H9 (cell line): Measurements from ENCODE around the gene IMMP1L. TPM values are rescaled to one million over a fixed set of nuclear protein-coding genes. Genes with fewer than 3 reads are reported as not detected.

Experiments used
- DNase-seq: peaks from one replicate; pipeline ENCODE4 v3.0.0-alpha.2; 2017
- H2AFZ ChIP-seq: one replicate; pipeline ENCODE4 v1.6.1; 2013; ENCODE audit warnings: mild to moderate bottlenecking, low read length, control low read depth, moderate library complexity
- H2AK5ac ChIP-seq: 2 replicates; pipeline ENCODE4 v1.6.1; 2013; ENCODE audit warnings: low read length, control low read depth, mixed read lengths; ENCODE audit not compliant: insufficient read length
- H2BK120ac ChIP-seq: one replicate; pipeline ENCODE4 v1.6.1; 2013; ENCODE audit warnings: low read depth, mild to moderate bottlenecking, low read length, control low read depth, inconsistent platforms; ENCODE audit not compliant: poor library complexity, severe bottlenecking
- H2BK12ac ChIP-seq: 2 replicates; pipeline ENCODE4 v1.6.1; 2013; ENCODE audit warnings: low read length, control low read depth, mixed read lengths, low read depth; ENCODE audit not compliant: insufficient read length
- H2BK15ac ChIP-seq: 2 replicates; pipeline ENCODE4 v1.6.1; 2013; ENCODE audit warnings: low read depth, low read length, control low read depth
- H2BK20ac ChIP-seq: one replicate; pipeline ENCODE4 v1.6.1; 2013; ENCODE audit warnings: low read depth, mild to moderate bottlenecking, low read length, control low read depth, inconsistent platforms; ENCODE audit not compliant: poor library complexity, severe bottlenecking
- H2BK5ac ChIP-seq: 2 replicates; pipeline ENCODE4 v1.6.1; 2013; ENCODE audit warnings: low read length, control low read depth, mixed read lengths; ENCODE audit not compliant: insufficient read length
- H3K14ac ChIP-seq: 2 replicates; pipeline ENCODE4 v1.6.1; 2013; ENCODE audit warnings: low read length, control low read depth; ENCODE audit not compliant: insufficient read depth
- H3K18ac ChIP-seq: 2 replicates; pipeline ENCODE4 v1.6.1; 2013; ENCODE audit warnings: low read depth, mild to moderate bottlenecking, mixed read lengths, low read length, control low read depth; ENCODE audit not compliant: insufficient read length
- H3K23ac ChIP-seq: 2 replicates; pipeline ENCODE4 v1.6.1; 2013; ENCODE audit warnings: low read length, control low read depth, mixed read lengths, low read depth; ENCODE audit not compliant: insufficient read length
- H3K23me2 ChIP-seq: 2 replicates; pipeline ENCODE4 v1.6.1; 2013; ENCODE audit warnings: low read depth, mild to moderate bottlenecking, mixed read lengths, low read length, control low read depth; ENCODE audit not compliant: insufficient read length, poor library complexity, severe bottlenecking
- H3K27ac ChIP-seq: 2 replicates; pipeline ENCODE4 v1.5.1; 2013; ENCODE audit warnings: low read length, control low read depth, mixed read lengths, low read depth; ENCODE audit not compliant: insufficient read length
- H3K27me3 ChIP-seq: 2 replicates; pipeline ENCODE4 v1.6.1; 2013; ENCODE audit warnings: low read length, control low read depth, inconsistent platforms; ENCODE audit not compliant: insufficient read depth
- H3K4ac ChIP-seq: 2 replicates; pipeline ENCODE4 v1.6.1; 2013; ENCODE audit warnings: low read depth, mild to moderate bottlenecking, control low read depth, inconsistent platforms, low read length, moderate library complexity
- H3K4me1 ChIP-seq: 2 replicates; pipeline ENCODE4 v1.6.1; 2013; ENCODE audit warnings: low read length, control low read depth, inconsistent platforms; ENCODE audit not compliant: insufficient read depth
- H3K4me2 ChIP-seq: 2 replicates; pipeline ENCODE4 v1.6.1; 2013; ENCODE audit warnings: low read length, control low read depth, mixed read lengths; ENCODE audit not compliant: insufficient read length, insufficient read depth
- H3K56ac ChIP-seq: 2 replicates; pipeline ENCODE4 v1.6.1; 2013; ENCODE audit warnings: low read depth, mild to moderate bottlenecking, mixed read lengths, low read length, control low read depth; ENCODE audit not compliant: insufficient read length
- H3K79me1 ChIP-seq: 2 replicates; pipeline ENCODE4 v1.6.1; 2013; ENCODE audit warnings: low read depth, mild to moderate bottlenecking, moderate library complexity, low read length, control low read depth, inconsistent platforms; ENCODE audit not compliant: insufficient read depth, poor library complexity, severe bottlenecking
- H3K79me2 ChIP-seq: 2 replicates; pipeline ENCODE4 v1.6.1; 2013; ENCODE audit warnings: low read length, control low read depth, inconsistent platforms; ENCODE audit not compliant: insufficient read depth
- H3K9ac ChIP-seq: 2 replicates; pipeline ENCODE4 v1.6.1; 2013; ENCODE audit warnings: low read length, control low read depth, mixed read lengths; ENCODE audit not compliant: insufficient read length; ENCODE audit errors: extremely low read depth
- H3K9me3 ChIP-seq: one replicate; pipeline ENCODE4 v1.6.1; 2013; ENCODE audit warnings: low read depth, low read length, inconsistent platforms; ENCODE audit not compliant: control insufficient read depth
- H3T11ph ChIP-seq: one replicate; pipeline ENCODE4 v1.6.1; 2013; ENCODE audit warnings: mild to moderate bottlenecking, low read length, control low read depth, inconsistent platforms
- H4K20me1 ChIP-seq: one replicate; pipeline ENCODE4 v1.6.1; 2013; ENCODE audit not compliant: control insufficient read depth, insufficient read length, insufficient read depth
- H4K5ac ChIP-seq: 2 replicates; pipeline ENCODE4 v1.6.1; 2013; ENCODE audit warnings: low read depth, mild to moderate bottlenecking, mixed read lengths, low read length, control low read depth; ENCODE audit not compliant: insufficient read length
- H4K8ac ChIP-seq: replicated peaks from 2 replicates; pipeline ENCODE4 v1.6.1; 2013; ENCODE audit warnings: low read length, control low read depth, mixed read lengths, low read depth; ENCODE audit not compliant: insufficient read length
- H4K91ac ChIP-seq: 2 replicates; pipeline ENCODE4 v1.6.1; 2013; ENCODE audit warnings: low read depth, mild to moderate bottlenecking, moderate library complexity, mixed read lengths, low read length, control low read depth; ENCODE audit not compliant: insufficient read length
- H3K27ac Mint-ChIP-seq, 3 experiments: 2 replicates in 2 of 3; 3 replicates in 1 of 3; pipeline ENCODE4 v1.8.0; 2020 to 2021; ENCODE audit warnings: mixed read lengths in 3 of 3, mild to moderate bottlenecking in 1 of 3, moderate library complexity in 1 of 3
- H3K27me3 Mint-ChIP-seq: 2 replicates; pipeline ENCODE4 v1.8.0; 2021; ENCODE audit warnings: low read depth, mild to moderate bottlenecking, moderate library complexity, mixed read lengths
- H3K36me3 Mint-ChIP-seq, 3 experiments: 2 replicates in 2 of 3; 3 replicates in 1 of 3; pipeline ENCODE4 v1.8.0; 2020 to 2021; ENCODE audit warnings: low read depth in 3 of 3, mixed read lengths in 3 of 3; ENCODE audit not compliant: insufficient read depth in 1 of 3
- H3K4me1 Mint-ChIP-seq, 2 experiments: 2 replicates each; pipeline ENCODE4 v1.8.0; 2020; ENCODE audit warnings: mixed read lengths in 2 of 2
- H3K4me3 Mint-ChIP-seq, 2 experiments: 2 replicates in 1 of 2; 3 replicates in 1 of 2; pipeline ENCODE4 v1.8.0; 2020 to 2021; ENCODE audit warnings: mild to moderate bottlenecking in 2 of 2, mixed read lengths in 2 of 2, moderate library complexity in 1 of 2
- H3K9me3 Mint-ChIP-seq, 2 experiments: 2 replicates in 1 of 2; 3 replicates in 1 of 2; pipeline ENCODE4 v1.8.0; 2020; ENCODE audit warnings: mild to moderate bottlenecking in 2 of 2, mixed read lengths in 2 of 2, moderate library complexity in 1 of 2
- CTCF ChIP-seq: fragments of 200-600 bp; sonication (generic); conservative IDR thresholded peaks from 3 replicates; pipeline ENCODE4 v1.8.0; 2021; ENCODE audit warnings: antibody characterized with exemption, mild to moderate bottlenecking
- total RNA-seq: library from RNA; stranded (reverse); gene quantifications from 2 replicates; pipeline ENCODE4 v1.2.1, GENCODE V29; 2021

The IMMP1L gene
- total RNA-seq, 1 experiment from 2014 or later = 27.0 TPM

- Histone ChIP-seq H3K14ac (no peak overlapping the region), H2AFZ (no peak overlapping the region), H2BK12ac (no peak overlapping the region), H3T11ph (no peak overlapping the region), H3K23ac (no peak overlapping the region), H3K9ac (no peak overlapping the region), H4K91ac (no peak overlapping the region), H3K9me3 (no peaks in the 10 kb centered on the region), H3K27ac (no peak overlapping the region), H3K56ac (no peak overlapping the region), H3K23me2 (no peaks in the 10 kb centered on the region), H2BK20ac (no peak overlapping the region), H4K8ac (no peak overlapping the region), H2AK5ac (no peak overlapping the region), H4K5ac (no peak overlapping the region), H4K20me1 (no peaks in the 10 kb centered on the region), H3K4me1 (no peaks in the 10 kb centered on the region; the same call in 1 of the 2 replicates), H3K79me1 (no peaks in the 10 kb centered on the region), H2BK120ac (no peak overlapping the region), H3K27me3 (no peaks in the 10 kb centered on the region), H2BK5ac (no peak overlapping the region), H3K4me2 (no peak overlapping the region), H3K4ac (no peak overlapping the region), H3K18ac (no peak overlapping the region), H2BK15ac (no peak overlapping the region), H3K79me2 (no peaks in the 10 kb centered on the region)
- DNase-seq = no peak
- Mint-ChIP-seq H3K27ac (no peak overlapping the region; a peak in 1 of 7 replicates), H3K4me1 (peaks cover 24 to 33% of the 10 kb centered on the region in 2 experiments), H3K9me3 (no peaks in the 10 kb centered on the region), H3K27me3 (no peaks in the 10 kb centered on the region), H3K4me3 (no peak overlapping the region), H3K36me3 (no peaks in the 10 kb centered on the region)
- no peak for TF ChIP-seq CTCF
Measured at GRCh38 chr11:31441296-31441695, 68.1 kb downstream of the IMMP1L start.
